Muscle of leg (tissue), 11 donors: ENCODE data around the gene PODXL. TPM values are rescaled to one million over a fixed set of nuclear protein-coding genes. Genes with fewer than 3 reads are reported as not detected.

ENCODE experiments used
- DNase-seq: peaks from one replicate; pipeline ENCODE4 v3.0.0; 2013
- H3K27ac ChIP-seq: one replicate; pipeline ENCODE4 v1.5.1; 2013; ENCODE audit warnings: mild to moderate bottlenecking, low read length, control low read depth
- H3K27me3 ChIP-seq: one replicate; pipeline ENCODE4 v1.6.1; 2013; ENCODE audit warnings: low read length; ENCODE audit not compliant: control insufficient read depth, insufficient read depth
- H3K36me3 ChIP-seq: one replicate; pipeline ENCODE4 v1.6.1; 2013; ENCODE audit warnings: low read length; ENCODE audit not compliant: control insufficient read depth, insufficient read depth
- H3K4me1 ChIP-seq: one replicate; pipeline ENCODE4 v1.6.1; 2013; ENCODE audit warnings: low read length; ENCODE audit not compliant: control insufficient read depth, insufficient read depth
- H3K4me3 ChIP-seq: one replicate; pipeline ENCODE4 v1.5.1; 2013; ENCODE audit warnings: low read length, control low read depth
- H3K9me3 ChIP-seq: replicated peaks from 2 replicates; pipeline ENCODE4 v1.6.1; 2013; ENCODE audit warnings: low read depth, low read length; ENCODE audit not compliant: control insufficient read depth
- WGBS: methylation state at CpG from one replicate; pipeline ENCODE4 v1.1.5; 2013; ENCODE audit warnings: missing lambda C conversion rate; ENCODE audit not compliant: insufficient coverage; 5-methylcytosine and 5-hydroxymethylcytosine counted together
- polyA plus RNA-seq, 8 donors: library from polyadenylated mRNA; unstranded; fragments of 120-200 nt; gene quantifications; one replicate each; pipeline versions ENCODE4 v1.2.1 to v1.2.3, GENCODE V29; 2013; ENCODE audit warnings: inconsistent platforms in 1 of 8, low replicate concordance in 1 of 8; ENCODE audit not compliant: insufficient read length in 8 of 8, insufficient read depth in 1 of 8
- total RNA-seq: library from RNA; stranded (reverse); fragments of 120-200 nt; gene quantifications from one replicate; pipeline ENCODE4 v1.2.4, GENCODE V29; 2013

The PODXL gene
- total and polyA plus RNA-seq, 9 donors, result 35.5 to 82.1 (median 71.0) TPM

- H3K9me3 ChIP-seq, result no peaks in the 10 kb centered on the region
- DNase-seq, result no peak
- no peaks in the 10 kb centered on the region for H3K27me3 ChIP-seq
- H3K27ac ChIP-seq, result peak overlapping the region; percentile 94
- 39% methylated on average over 11 of the region's 18 CpGs for WGBS
- H3K4me1 ChIP-seq, result peaks cover 83% of the 10 kb centered on the region
- H3K4me3 ChIP-seq, result no peak overlapping the region
- no peaks in the 10 kb centered on the region for H3K36me3 ChIP-seq
These were observed 15.8 kb downstream of the PODXL start for GRCh38 chr7:131540491-131541162.

- 67% methylated on average over 4 of the region's 7 CpGs for WGBS
- DNase-seq, result peak; percentile 63
These were observed 17.6 kb downstream of the PODXL start for GRCh38 chr7:131538813-131539179.

GRCh38 chr7:131538071-131538812, 18.2 kb downstream of the PODXL start:
- no peak overlapping the region for H3K4me3 ChIP-seq
- H3K27me3 ChIP-seq, result no peaks in the 10 kb centered on the region
- H3K4me1 ChIP-seq, result peaks cover 70% of the 10 kb centered on the region
- peak; percentile 46 for DNase-seq
- WGBS, result 66% methylated on average over 7 of the region's 13 CpGs
- peak overlapping the region; percentile 87 for H3K27ac ChIP-seq
- H3K9me3 ChIP-seq, result no peaks in the 10 kb centered on the region
- H3K36me3 ChIP-seq, result no peaks in the 10 kb centered on the region

More at GRCh38 chr7:131538813-131539179, 17.6 kb downstream of the PODXL start:
- Histone ChIP-seq H3K36me3 (no peaks in the 10 kb centered on the region), H3K27ac (peak overlapping the region; percentile 87), H3K4me3 (no peak overlapping the region), H3K27me3 (no peaks in the 10 kb centered on the region), H3K4me1 (peaks cover 69% of the 10 kb centered on the region), H3K9me3 (no peaks in the 10 kb centered on the region)

GRCh38 chr7:131537571-131537978, 18.9 kb downstream of the PODXL start:
- WGBS, result 80% methylated on average over 2 of the region's 12 CpGs
- H3K4me3 ChIP-seq, result no peak overlapping the region
- no peaks in the 10 kb centered on the region for H3K27me3 ChIP-seq
- peak overlapping the region; percentile 76 for H3K27ac ChIP-seq
- H3K9me3 ChIP-seq, result no peaks in the 10 kb centered on the region
- peaks cover 66% of the 10 kb centered on the region for H3K4me1 ChIP-seq
- no peak for DNase-seq
- no peaks in the 10 kb centered on the region for H3K36me3 ChIP-seq

GRCh38 chr7:131536361-131536849, 20.0 kb downstream of the PODXL start:
- Histone ChIP-seq H3K4me3 (no peak overlapping the region), H3K36me3 (no peaks in the 10 kb centered on the region), H3K27ac (peak overlapping the region; percentile 3), H3K4me1 (peaks cover 55% of the 10 kb centered on the region), H3K27me3 (no peaks in the 10 kb centered on the region), H3K9me3 (no peaks in the 10 kb centered on the region)
- DNase-seq, result no peak
- WGBS, result 90% methylated on average over 4 of the region's 7 CpGs

- Histone ChIP-seq H3K27me3 (no peaks in the 10 kb centered on the region), H3K9me3 (no peaks in the 10 kb centered on the region), H3K36me3 (no peaks in the 10 kb centered on the region), H3K4me1 (peaks cover 45% of the 10 kb centered on the region), H3K27ac (no peak overlapping the region), H3K4me3 (no peak overlapping the region)
- no peak for DNase-seq
- WGBS, result 89% methylated on average over 3 of the region's 15 CpGs
These were observed 22.6 kb downstream of the PODXL start for GRCh38 chr7:131533566-131534561.

- DNase-seq, result no peak
- Histone ChIP-seq H3K9me3 (no peaks in the 10 kb centered on the region), H3K27ac (peak overlapping the region; percentile 42), H3K4me1 (peaks cover 41% of the 10 kb centered on the region), H3K27me3 (no peaks in the 10 kb centered on the region), H3K36me3 (no peaks in the 10 kb centered on the region), H3K4me3 (no peak overlapping the region)
- 69% methylated on average over 6 of the region's 9 CpGs for WGBS
These were observed 23.3 kb downstream of the PODXL start for GRCh38 chr7:131533151-131533559.

GRCh38 chr7:131532570-131533091, 23.8 kb downstream of the PODXL start:
- no peaks in the 10 kb centered on the region for H3K9me3 ChIP-seq
- H3K36me3 ChIP-seq, result no peaks in the 10 kb centered on the region
- H3K4me3 ChIP-seq, result no peak overlapping the region
- peak overlapping the region; percentile 7 for H3K27ac ChIP-seq
- DNase-seq, result no peak
- H3K27me3 ChIP-seq, result no peaks in the 10 kb centered on the region
- WGBS, result 84% methylated on average over 8 of the region's 10 CpGs
- H3K4me1 ChIP-seq, result peaks cover 37% of the 10 kb centered on the region

GRCh38 chr7:131530137-131530536, 26.3 kb downstream of the PODXL start:
- WGBS, result 90% methylated on average over 2 of the region's 6 CpGs
- H3K4me3 ChIP-seq, result no peak overlapping the region
- peaks cover 28% of the 10 kb centered on the region for H3K4me1 ChIP-seq

More at GRCh38 chr7:131530137-131530536, 26.3 kb downstream of the PODXL start:
- Histone ChIP-seq H3K9me3 (no peaks in the 10 kb centered on the region), H3K36me3 (no peaks in the 10 kb centered on the region), H3K27ac (peak overlapping the region; percentile 1), H3K27me3 (no peaks in the 10 kb centered on the region)
- no peak for DNase-seq
